GM23248 (cell line): ENCODE results near the gene IL32. TPM values are rescaled to one million over a fixed set of nuclear protein-coding genes. Genes with fewer than 3 reads are reported as not detected.
"Not testable (repeated sequence)": the region's sequence is repeated elsewhere in the genome, so short reads cannot be mapped to it uniquely, and the experiment has no call there.

Experiments
- DNase-seq: peaks from one replicate; pipeline ENCODE4 v3.0.0-alpha.2; 2015
- H2AFZ ChIP-seq: fragments of 200-600 bp; sonication (generic); 2 replicates; pipeline ENCODE4 v1.6.1; 2016; ENCODE audit warnings: antibody characterized with exemption
- H3F3A ChIP-seq: fragments of 200-600 bp; sonication (generic); 2 replicates; pipeline ENCODE4 v1.6.1; 2016; ENCODE audit warnings: mild to moderate bottlenecking, antibody characterized with exemption, mixed run types; ENCODE audit not compliant: insufficient read depth
- H3K27ac ChIP-seq: fragments of 200-600 bp; sonication (generic); 2 replicates; pipeline ENCODE4 v1.5.1; 2016; ENCODE audit warnings: mild to moderate bottlenecking
- H3K27me3 ChIP-seq: fragments of 200-600 bp; sonication (generic); replicated peaks from 2 replicates; pipeline ENCODE4 v1.6.1; 2016; ENCODE audit warnings: mild to moderate bottlenecking; ENCODE audit not compliant: insufficient read depth
- H3K36me3 ChIP-seq: fragments of 200-600 bp; sonication (generic); 2 replicates; pipeline ENCODE4 v1.6.1; 2016; ENCODE audit warnings: low read depth, mild to moderate bottlenecking
- H3K4me1 ChIP-seq: fragments of 200-600 bp; sonication (generic); 2 replicates; pipeline ENCODE4 v1.6.1; 2016; ENCODE audit warnings: mild to moderate bottlenecking; ENCODE audit not compliant: insufficient read depth
- H3K4me2 ChIP-seq: fragments of 200-600 bp; sonication (generic); one replicate; pipeline ENCODE4 v1.6.1; 2016; ENCODE audit warnings: mild to moderate bottlenecking; ENCODE audit not compliant: unreplicated experiment
- H3K4me3 ChIP-seq: fragments of 200-600 bp; sonication (generic); 2 replicates; pipeline ENCODE4 v1.5.1; 2016; ENCODE audit warnings: mild to moderate bottlenecking
- H3K79me2 ChIP-seq: fragments of 200-600 bp; sonication (generic); 2 replicates; pipeline ENCODE4 v1.6.1; 2016; ENCODE audit warnings: mild to moderate bottlenecking; ENCODE audit not compliant: insufficient read depth
- H3K9ac ChIP-seq: fragments of 200-600 bp; sonication (generic); 2 replicates; pipeline ENCODE4 v1.6.1; 2016; ENCODE audit warnings: mild to moderate bottlenecking
- H3K9me2 ChIP-seq: fragments of 200-600 bp; sonication (generic); 2 replicates; pipeline ENCODE4 v1.6.1; 2016; ENCODE audit warnings: mixed run types, mild to moderate bottlenecking, moderate library complexity; ENCODE audit not compliant: insufficient read depth
- H3K9me3 ChIP-seq: fragments of 200-600 bp; sonication (generic); one replicate; pipeline ENCODE4 v1.6.1; 2017; ENCODE audit warnings: low read depth
- H4K20me1 ChIP-seq: fragments of 200-600 bp; sonication (generic); 2 replicates; pipeline ENCODE4 v1.6.0; 2016; ENCODE audit not compliant: insufficient read depth
- EZH2 ChIP-seq: fragments of 200-600 bp; sonication (generic); IDR thresholded peaks from 2 replicates; pipeline ENCODE4 v1.6.1; 2018; ENCODE audit warnings: antibody characterized with exemption, mild to moderate bottlenecking; ENCODE audit not compliant: insufficient read depth, poor library complexity, severe bottlenecking
- EZH2phosphoT487 ChIP-seq: fragments of 200-600 bp; sonication (generic); IDR thresholded peaks from 2 replicates; pipeline ENCODE4 v1.6.1; 2018; ENCODE audit warnings: antibody characterized with exemption, moderate library complexity, mild to moderate bottlenecking, low read depth; ENCODE audit not compliant: insufficient read depth
- WGBS, 2 experiments: methylation state at CpG; one replicate each; pipeline ENCODE4 v1.1.6; 2015 to 2017; ENCODE audit warnings: low lambda C conversion rate in 2 of 2, low coverage in 1 of 2; ENCODE audit errors: missing lambda C conversion rate in 2 of 2; 5-methylcytosine and 5-hydroxymethylcytosine counted together
- in situ Hi-C: fragments of 300-500 bp; cut with MboI; formaldehyde crosslinking; loops from 2 replicates; pipeline ENCODE4 v1.15.0; 2020
- polyA plus RNA-seq: library from polyadenylated mRNA; unstranded; fragments of >200 nt; fragmentation: Nextera tagmentation; extraction: Ambion mirVana; gene quantifications from 2 replicates; pipeline ENCODE4 v1.2.1, GENCODE V29; 2016
- total RNA-seq: library from RNA; depleted of rRNA; stranded (reverse); fragments of >200 nt; shearing (Covaris generic); gene quantifications from 2 replicates; pipeline ENCODE4 v1.2.3, GENCODE V29; 2014

Gene IL32
- total and polyA plus RNA-seq, 2 experiments from 2014 or later, result 0.76 to 1.0 TPM

DNA sequence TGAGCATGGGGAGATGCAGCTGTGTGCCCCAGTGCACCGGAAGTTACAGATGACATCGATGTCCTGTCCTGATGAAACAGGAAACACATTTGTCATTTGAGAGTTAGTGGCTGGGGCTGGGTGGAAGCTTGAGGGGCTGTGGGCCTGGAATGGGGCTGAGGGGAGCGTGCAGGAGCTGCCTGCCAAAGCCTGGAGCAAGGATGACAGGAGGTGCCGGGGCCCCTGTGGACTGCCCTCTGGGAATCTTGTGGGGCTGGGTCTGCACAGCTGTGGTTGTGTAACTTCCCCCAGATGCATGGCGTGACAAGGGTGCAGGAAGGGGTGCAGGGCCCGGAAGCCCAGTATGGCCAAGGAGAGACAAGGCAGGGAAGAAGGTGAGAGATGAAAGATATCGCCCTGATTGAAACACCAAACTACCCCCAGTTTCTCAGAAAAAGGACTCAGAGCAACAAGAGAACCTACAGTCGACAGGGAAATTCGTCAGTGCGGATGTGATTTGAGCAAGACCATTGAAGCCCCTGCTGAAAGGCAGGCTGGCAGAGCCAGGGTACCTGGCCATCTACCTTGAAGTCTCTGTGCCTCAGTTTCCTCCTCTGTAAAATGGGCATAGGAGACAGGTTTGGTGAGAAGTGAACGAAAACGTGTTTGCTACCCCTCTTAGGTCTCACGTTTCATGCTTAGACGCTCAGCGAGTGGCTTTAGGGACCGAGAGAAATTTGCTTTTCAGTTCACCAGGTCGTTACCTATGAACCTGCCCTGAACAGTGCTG lies 10.3 kb upstream of the IL32 start:
- 80 to 87% methylated on average over 16 to 17 of the region's 17 CpGs for WGBS, 2 experiments
- in situ Hi-C loops, result no loop called here
- TF ChIP-seq EZH2 (no peak), EZH2phosphoT487 (no peak)
- 0 out of 2 replicates have a peak, but pooled peaks cover 5% of the 10 kb centered on the region for H3K27me3 ChIP-seq
- H2AFZ ChIP-seq, result no peak overlapping the region
- H3K27ac ChIP-seq, result no peak overlapping the region
- H3K4me2 ChIP-seq, result no peak overlapping the region
- H3K36me3 ChIP-seq, result no peaks in the 10 kb centered on the region
- no peaks in the 10 kb centered on the region for H3F3A ChIP-seq
- H3K4me3 ChIP-seq, result no peak overlapping the region
- H3K9me2 ChIP-seq, result no peaks in the 10 kb centered on the region
- no peak overlapping the region for H3K9ac ChIP-seq
- no peaks in the 10 kb centered on the region for H4K20me1 ChIP-seq
- no peaks in the 10 kb centered on the region for H3K79me2 ChIP-seq
- no peaks in the 10 kb centered on the region for H3K4me1 ChIP-seq
- H3K9me3 ChIP-seq, result no peaks in the 10 kb centered on the region
- no peak for DNase-seq

DNA sequence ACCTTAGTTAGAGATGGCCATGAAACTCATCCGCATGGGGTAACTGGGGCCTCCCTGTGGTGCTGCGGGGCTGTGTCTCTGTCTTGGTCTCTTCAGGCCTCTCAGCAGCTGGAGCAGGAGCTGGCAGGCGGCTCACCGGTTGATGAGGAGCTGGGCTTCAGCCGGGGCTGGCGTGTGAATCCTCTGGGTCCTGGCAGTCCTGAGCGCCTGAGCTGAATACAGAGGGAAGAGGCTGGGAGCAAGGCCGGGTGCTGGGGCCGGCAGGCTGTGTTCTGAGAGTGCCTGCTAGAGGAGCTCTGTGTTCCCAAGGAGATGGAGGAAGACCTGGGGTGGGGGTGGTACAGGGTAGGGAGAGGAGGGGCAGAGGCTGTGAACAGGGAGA lies 9.7 kb upstream of the IL32 start:
- in situ Hi-C loops, result not testable (repeated sequence)
- WGBS, 2 experiments, result 29 to 32% methylated on average over 9 of the region's 9 CpGs

DNA sequence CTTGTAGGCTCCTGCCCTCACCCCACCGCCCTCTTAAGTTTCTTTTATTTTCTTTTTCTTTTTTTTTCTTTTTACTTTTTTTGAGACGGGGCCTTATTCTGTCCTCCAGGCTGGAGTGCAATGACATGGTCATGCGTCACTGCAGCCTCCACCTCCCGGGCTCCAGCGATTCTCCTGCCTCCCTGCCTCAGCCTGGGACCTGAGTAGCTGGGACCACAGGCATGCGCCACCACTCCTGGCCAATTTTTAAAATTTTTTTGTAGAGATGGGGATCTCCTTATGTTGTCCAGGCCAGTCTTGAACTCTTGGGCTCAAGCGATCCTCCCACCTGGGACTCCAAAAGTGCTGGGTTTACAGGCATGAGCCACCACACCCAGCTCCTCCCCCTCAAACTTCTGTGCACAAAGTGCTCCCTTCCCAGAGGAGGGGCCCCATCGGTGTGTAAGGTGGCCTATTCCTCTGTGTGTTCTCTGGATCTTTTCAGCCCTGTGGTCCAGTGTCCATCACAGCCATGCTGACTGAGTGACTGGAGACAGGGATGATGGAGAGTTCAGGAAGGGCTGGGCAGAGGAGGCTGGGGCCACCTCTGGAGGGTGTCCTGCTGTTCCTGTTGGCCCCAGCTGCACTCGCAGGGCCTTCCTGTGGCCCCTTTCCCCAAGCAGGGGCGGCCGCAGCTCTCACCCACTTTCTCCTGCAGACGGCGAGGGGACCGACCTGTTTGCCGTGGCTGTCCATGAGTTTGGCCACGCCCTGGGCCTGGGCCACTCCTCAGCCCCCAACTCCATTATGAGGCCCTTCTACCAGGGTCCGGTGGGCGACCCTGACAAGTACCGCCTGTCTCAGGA lies 8.9 kb upstream of the IL32 start:
- in situ Hi-C loops, result no loop called here
- 90 to 91% methylated on average over 19 of the region's 19 CpGs for WGBS, 2 experiments
- Histone ChIP-seq H3K4me1 (no peaks in the 10 kb centered on the region), H3K36me3 (no peaks in the 10 kb centered on the region), H3K9me3 (no peaks in the 10 kb centered on the region), H4K20me1 (no peaks in the 10 kb centered on the region), H3F3A (no peaks in the 10 kb centered on the region), H3K9me2 (no peaks in the 10 kb centered on the region), H3K79me2 (no peaks in the 10 kb centered on the region), H3K4me3 (no peak overlapping the region), H3K27me3 (no peaks in the 10 kb centered on the region), H3K9ac (no peak overlapping the region), H3K27ac (no peak overlapping the region), H2AFZ (no peak overlapping the region), H3K4me2 (no peak overlapping the region)
- no peak for DNase-seq
- TF ChIP-seq EZH2 (no peak), EZH2phosphoT487 (no peak)

More for the DNA sequence above, 9.7 kb upstream of the IL32 start:
- not testable (repeated sequence) for H2AFZ ChIP-seq, H3K79me2 ChIP-seq, H3F3A ChIP-seq, H3K27me3 ChIP-seq, H3K9me3 ChIP-seq, DNase-seq, H3K4me3 ChIP-seq, H4K20me1 ChIP-seq, H3K27ac ChIP-seq, H3K9me2 ChIP-seq, H3K36me3 ChIP-seq, H3K9ac ChIP-seq, H3K4me1 ChIP-seq, H3K4me2 ChIP-seq

DNA sequence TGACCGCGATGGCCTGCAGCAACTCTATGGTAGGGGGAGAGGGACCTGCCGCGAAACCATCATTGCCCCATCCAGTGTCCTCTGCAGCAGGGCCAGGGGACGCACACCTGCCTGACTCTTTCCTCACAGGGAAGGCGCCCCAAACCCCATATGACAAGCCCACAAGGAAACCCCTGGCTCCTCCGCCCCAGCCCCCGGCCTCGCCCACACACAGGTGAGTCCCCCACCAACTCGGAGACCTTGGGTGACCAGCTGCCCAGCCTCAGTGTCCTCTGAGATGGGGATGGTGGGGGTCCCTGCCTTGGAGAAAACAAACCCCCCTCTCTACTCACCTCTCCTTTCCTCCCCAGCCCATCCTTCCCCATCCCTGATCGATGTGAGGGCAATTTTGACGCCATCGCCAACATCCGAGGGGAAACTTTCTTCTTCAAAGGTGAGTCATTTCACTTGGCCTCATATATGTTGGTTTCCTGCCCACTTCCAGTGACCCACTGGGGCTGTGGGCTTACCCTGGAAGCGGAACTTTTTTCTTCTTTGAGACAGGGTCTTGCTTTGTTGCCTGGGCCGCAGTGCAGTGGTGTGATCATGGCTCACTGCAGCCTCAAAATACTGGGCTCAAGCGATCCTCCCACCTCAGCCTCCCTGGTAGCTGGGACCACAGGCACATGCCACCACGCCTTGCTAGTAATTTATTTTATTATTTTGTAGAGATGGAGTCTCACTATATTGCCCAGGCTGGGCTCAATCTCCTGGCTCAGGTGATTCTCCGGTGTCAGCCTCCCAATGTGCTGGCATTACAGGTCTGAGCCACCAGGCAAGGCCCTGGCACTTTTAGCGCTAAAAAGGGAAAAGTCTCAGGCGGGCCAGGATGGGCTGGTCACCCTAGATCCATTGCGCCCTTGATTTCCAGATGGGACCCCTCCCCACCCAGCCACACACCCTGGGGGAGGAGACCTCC lies 8.0 kb upstream of the IL32 start:
- Histone ChIP-seq H3K79me2 (no peaks in the 10 kb centered on the region), H3K9me3 (no peaks in the 10 kb centered on the region), H3K9me2 (no peaks in the 10 kb centered on the region), H2AFZ (no peak overlapping the region), H3K4me1 (no peaks in the 10 kb centered on the region), H3K27me3 (no peaks in the 10 kb centered on the region), H3K4me3 (no peak overlapping the region; the same call in 1 of the 2 replicates), H4K20me1 (no peaks in the 10 kb centered on the region), H3K27ac (no peak overlapping the region), H3K36me3 (no peaks in the 10 kb centered on the region), H3F3A (no peaks in the 10 kb centered on the region), H3K4me2 (peak overlapping the region; percentile 81), H3K9ac (no peak overlapping the region)
- no peak for TF ChIP-seq EZH2
- TF ChIP-seq EZH2phosphoT487, result no peak
- in situ Hi-C loops, result no loop called here
- no peak for DNase-seq
- 90 to 92% methylated on average over 19 to 22 of the region's 22 CpGs for whole genome bisulfite sequencing, 2 experiments
